Large intestine (tissue), 3 donors: Measurements from ENCODE around the gene CCDC185. TPM values are rescaled to one million over a fixed set of nuclear protein-coding genes. Genes with fewer than 3 reads are reported as not detected.

Source experiments
- DNase-seq, 2 donors: peaks; one replicate each; pipeline versions ENCODE4 v3.0.0 to v3.0.0-alpha.2; 2013
- H3K27ac ChIP-seq: one replicate; pipeline ENCODE4 v1.5.1; 2013; ENCODE audit warnings: low read length
- H3K27me3 ChIP-seq: 2 replicates; pipeline ENCODE4 v1.6.1; 2013; ENCODE audit warnings: low read length; ENCODE audit not compliant: control insufficient read depth, insufficient read depth
- H3K36me3 ChIP-seq: 2 replicates; pipeline ENCODE4 v1.6.1; 2013; ENCODE audit warnings: low read length; ENCODE audit not compliant: control insufficient read depth, insufficient read depth
- H3K4me1 ChIP-seq: one replicate; pipeline ENCODE4 v1.6.1; 2013; ENCODE audit warnings: low read length; ENCODE audit not compliant: control insufficient read depth, insufficient read depth
- H3K4me3 ChIP-seq: one replicate; pipeline ENCODE4 v1.5.1; 2013; ENCODE audit warnings: low read length
- H3K9me3 ChIP-seq: one replicate; pipeline ENCODE4 v1.6.1; 2013; ENCODE audit warnings: mild to moderate bottlenecking, low read depth, low read length, moderate library complexity; ENCODE audit not compliant: control insufficient read depth
- WGBS: methylation state at CpG from one replicate; pipeline ENCODE4 v1.1.5; 2013; ENCODE audit warnings: low lambda C conversion rate; ENCODE audit not compliant: insufficient coverage; 5-methylcytosine and 5-hydroxymethylcytosine counted together
- polyA plus RNA-seq: library from polyadenylated mRNA; unstranded; fragments of 120-200 nt; gene quantifications from one replicate; pipeline ENCODE4 v1.2.1, GENCODE V29; 2013

The CCDC185 gene
- polyA plus RNA-seq, 1 donor = not detected

DNA sequence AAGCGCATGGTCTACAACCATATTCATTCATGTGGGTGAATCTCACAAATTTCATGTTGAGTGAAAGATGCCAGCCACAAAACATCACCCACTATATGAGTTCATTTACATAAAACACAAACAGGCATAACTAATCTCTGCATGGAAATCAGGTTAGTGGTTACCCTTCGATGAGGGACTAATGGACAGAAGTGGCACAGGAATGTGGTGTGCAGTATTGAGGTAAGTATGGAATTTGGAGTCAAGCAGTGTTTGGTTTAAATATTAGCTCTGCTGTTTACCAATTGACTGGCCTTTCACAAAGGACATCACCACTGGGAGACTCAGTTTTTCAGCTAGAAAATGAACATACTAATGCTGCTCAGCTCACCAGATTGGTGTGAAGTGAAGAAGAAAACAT, 24.2 kb downstream of the CCDC185 start:
- Histone ChIP-seq H3K36me3 (no peaks in the 10 kb centered on the region), H3K4me3 (no peak overlapping the region), H3K27ac (no peak overlapping the region), H3K27me3 (peaks cover 6% of the 10 kb centered on the region), H3K4me1 (no peaks in the 10 kb centered on the region), H3K9me3 (no peaks in the 10 kb centered on the region)
- DNase-seq = no peak
- WGBS = no CpG with 5 or more reads among the region's 2 CpGs

DNA sequence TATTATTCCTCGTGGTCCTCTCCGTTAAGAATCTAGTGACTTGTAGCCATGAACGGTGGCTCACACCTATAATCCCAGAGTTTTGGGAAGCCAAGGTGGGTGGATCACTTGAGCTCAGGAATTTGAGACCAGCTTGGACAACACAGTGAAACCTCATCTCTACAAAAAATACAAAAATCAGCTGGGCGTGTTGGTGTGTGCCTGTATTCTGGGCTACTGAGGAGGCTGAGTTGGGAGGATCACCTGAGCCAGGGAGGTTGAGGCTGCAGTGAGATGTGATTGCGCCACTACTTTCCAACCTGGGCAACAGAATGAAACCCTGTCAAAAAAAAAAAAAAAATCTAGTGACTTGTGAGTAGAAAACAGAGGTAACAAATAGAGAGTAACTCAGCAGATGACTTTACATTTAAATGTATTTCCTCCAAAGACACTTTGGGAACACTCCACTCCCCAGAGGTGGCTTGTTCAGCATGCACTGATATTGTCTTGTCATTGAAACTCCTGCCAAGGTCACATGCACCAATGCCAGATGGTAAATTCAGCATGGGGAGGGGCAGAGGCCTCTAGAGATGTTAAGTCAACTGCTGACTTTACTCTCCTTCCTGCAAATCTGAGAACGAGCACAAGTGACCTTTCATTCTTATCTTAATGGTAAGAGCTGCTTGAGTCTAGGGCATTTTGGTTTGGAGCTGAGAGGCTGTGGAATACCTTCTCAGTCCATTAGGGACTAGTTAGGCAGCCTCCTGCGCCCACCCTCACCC, 24.9 kb downstream of the CCDC185 start:
- Histone ChIP-seq H3K27me3 (peaks cover 6% of the 10 kb centered on the region), H3K27ac (no peak overlapping the region), H3K4me1 (no peaks in the 10 kb centered on the region), H3K36me3 (no peaks in the 10 kb centered on the region), H3K9me3 (no peaks in the 10 kb centered on the region), H3K4me3 (no peak overlapping the region)
- WGBS = 64% methylated on average over 3 of the region's 7 CpGs
- no peak for DNase-seq

DNA sequence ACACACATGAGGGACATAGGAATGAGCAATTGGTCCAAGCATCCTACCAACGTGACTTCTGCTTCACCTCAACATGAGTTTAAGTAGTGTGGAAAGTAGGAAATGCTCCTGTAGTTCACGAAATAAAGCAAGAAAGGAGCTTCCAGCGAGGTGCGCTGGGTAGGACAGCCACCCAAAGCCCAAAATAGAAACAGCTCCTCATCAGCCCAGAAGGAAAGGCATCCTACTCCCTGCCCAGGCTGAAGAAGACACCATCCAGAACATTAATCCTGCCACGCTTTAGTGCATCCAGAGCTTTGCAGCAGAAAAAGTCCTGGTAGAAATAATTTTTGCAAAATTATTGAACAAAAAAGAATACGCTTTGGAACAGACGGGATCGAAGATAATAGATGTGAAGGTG, 25.9 kb downstream of the CCDC185 start:
- Histone ChIP-seq H3K4me1 (no peaks in the 10 kb centered on the region), H3K27me3 (peaks cover 6% of the 10 kb centered on the region), H3K9me3 (no peaks in the 10 kb centered on the region), H3K27ac (no peak overlapping the region), H3K36me3 (no peaks in the 10 kb centered on the region), H3K4me3 (no peak overlapping the region)
- WGBS = 97% methylated on average over 3 of the region's 8 CpGs
- DNase-seq = no peak

DNA sequence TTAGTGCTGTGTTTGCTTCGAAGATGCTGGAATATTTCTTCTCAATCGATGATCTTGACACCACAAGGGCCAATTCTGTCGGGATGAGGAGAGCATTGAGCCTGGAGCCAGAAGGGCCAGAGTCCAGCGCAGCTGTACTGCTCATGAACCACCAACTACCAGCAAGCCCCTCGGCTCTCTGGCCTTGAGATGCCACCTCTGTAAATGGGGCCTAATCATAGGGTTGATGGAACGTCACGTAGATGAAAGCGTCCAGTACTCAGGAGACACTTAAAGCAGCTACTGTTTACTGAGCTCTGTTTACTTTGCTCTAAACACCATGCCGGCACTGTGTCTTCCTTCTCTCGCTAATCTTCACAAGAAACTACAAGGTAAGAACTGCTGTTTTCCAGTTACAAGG, 26.3 kb downstream of the CCDC185 start:
- H3K36me3 ChIP-seq = no peaks in the 10 kb centered on the region
- peaks cover 6% of the 10 kb centered on the region for H3K27me3 ChIP-seq
- no peak overlapping the region for H3K4me3 ChIP-seq
- no peak for DNase-seq
- no peaks in the 10 kb centered on the region for H3K9me3 ChIP-seq
- H3K4me1 ChIP-seq = no peaks in the 10 kb centered on the region
- H3K27ac ChIP-seq = no peak overlapping the region
- no CpG with 5 or more reads among the region's 10 CpGs for WGBS

DNA sequence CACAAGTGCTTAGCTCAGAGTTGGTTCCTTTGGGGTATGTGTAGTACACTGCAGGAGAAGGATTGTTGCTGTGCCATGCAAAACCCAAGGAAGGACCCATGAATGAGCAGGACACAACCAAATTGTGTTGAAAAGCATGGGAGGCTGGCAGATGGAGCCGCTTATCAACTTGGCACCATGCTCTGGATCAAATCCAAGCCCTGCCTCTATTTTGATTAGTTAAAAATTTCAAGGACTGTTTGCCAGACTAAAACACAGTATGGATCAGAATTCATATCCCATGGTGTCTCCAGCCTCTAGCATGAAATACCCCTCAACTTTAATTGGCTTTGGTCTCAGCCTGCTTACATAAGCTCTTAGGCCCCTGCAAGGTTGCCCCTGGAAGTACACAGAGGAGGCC, 27.8 kb downstream of the CCDC185 start:
- Histone ChIP-seq H3K27ac (no peak overlapping the region), H3K4me3 (no peak overlapping the region), H3K9me3 (no peaks in the 10 kb centered on the region), H3K36me3 (no peaks in the 10 kb centered on the region), H3K27me3 (peaks cover 6% of the 10 kb centered on the region), H3K4me1 (no peaks in the 10 kb centered on the region)
- no CpG with 5 or more reads among the region's 1 CpG for WGBS
- no peak for DNase-seq

DNA sequence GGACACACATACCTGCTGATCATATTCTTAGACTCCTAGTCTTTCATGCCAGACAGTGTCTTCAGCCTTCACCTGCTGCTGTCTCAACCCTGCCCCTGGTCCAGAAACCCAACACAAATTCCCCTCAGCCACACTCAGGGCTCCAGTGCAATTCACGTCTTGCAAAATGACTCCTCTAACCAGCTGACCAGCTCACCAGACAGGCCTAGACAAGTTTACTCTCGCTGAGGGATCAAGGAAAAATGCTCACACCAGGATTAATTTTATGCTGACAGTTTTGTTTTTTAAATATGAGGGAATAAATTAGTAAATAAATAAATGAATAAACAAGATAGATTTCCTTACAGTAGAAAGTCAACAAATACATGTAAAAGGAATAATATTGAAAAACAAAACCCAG, 28.5 kb downstream of the CCDC185 start:
- Histone ChIP-seq H3K27me3 (peaks cover 6% of the 10 kb centered on the region), H3K27ac (no peak overlapping the region), H3K36me3 (no peaks in the 10 kb centered on the region), H3K9me3 (no peaks in the 10 kb centered on the region), H3K4me1 (no peaks in the 10 kb centered on the region), H3K4me3 (no peak overlapping the region)
- no CpG with 5 or more reads among the region's 2 CpGs for WGBS
- DNase-seq = no peak

DNA sequence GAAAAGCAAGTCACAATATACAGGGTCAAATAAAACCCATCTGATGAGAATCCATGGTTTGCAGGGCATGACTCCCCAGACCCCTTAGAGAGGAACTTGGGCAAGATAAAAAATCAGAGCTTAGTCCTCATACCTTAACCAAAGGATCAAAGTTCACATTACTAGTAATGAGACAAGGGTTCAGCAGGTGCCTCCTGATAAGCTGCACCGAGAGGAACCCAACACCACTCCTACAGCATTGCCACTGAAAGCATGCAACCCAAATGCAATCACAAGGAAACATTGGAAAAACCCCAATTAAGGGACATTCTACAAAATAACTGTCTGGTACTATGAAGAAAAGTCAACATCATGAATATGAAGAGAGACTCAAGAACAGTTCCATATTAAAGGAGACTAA, 29.7 kb downstream of the CCDC185 start:
- Histone ChIP-seq H3K4me1 (no peaks in the 10 kb centered on the region), H3K36me3 (no peaks in the 10 kb centered on the region), H3K4me3 (no peak overlapping the region), H3K27me3 (peaks cover 6% of the 10 kb centered on the region), H3K9me3 (no peaks in the 10 kb centered on the region), H3K27ac (no peak overlapping the region)
- WGBS = no CpG with 5 or more reads among the region's 1 CpG
- DNase-seq = no peak

DNA sequence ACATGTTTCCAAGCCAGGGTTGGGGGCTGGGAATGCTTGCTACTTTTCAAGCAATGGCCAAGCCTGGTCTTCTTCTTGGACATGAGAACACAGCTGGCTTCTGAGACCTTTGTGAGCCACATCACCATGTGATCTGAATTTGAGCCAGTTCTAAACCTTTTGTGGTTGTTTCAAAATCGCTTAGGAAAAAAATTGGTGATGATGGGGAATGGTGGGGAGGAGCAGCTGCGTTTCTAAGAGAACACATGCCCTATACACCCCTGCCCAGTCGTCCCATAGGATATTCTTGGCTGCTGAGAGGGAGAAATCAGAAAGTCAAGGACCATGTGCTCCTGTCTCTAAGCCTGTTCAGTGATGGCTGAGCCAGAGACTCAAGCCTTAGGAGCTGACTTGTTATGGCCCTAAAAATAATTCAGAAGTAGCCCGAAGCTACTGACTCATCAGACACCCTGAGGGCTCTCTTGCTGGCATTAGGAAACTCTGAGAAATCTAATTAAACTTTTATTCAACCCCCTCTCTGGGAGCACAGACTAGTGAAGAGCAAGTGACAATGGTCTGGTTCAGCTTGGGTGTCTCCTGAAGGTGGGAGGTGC, 30.5 kb downstream of the CCDC185 start:
- no peaks in the 10 kb centered on the region for H3K9me3 ChIP-seq
- H3K4me1 ChIP-seq = no peaks in the 10 kb centered on the region
- DNase-seq = no peak
- peaks cover 6% of the 10 kb centered on the region for H3K27me3 ChIP-seq
- no peaks in the 10 kb centered on the region for H3K36me3 ChIP-seq
- H3K4me3 ChIP-seq = no peak overlapping the region
- no peak overlapping the region for H3K27ac ChIP-seq
- no CpG with 5 or more reads among the region's 4 CpGs for WGBS

DNA sequence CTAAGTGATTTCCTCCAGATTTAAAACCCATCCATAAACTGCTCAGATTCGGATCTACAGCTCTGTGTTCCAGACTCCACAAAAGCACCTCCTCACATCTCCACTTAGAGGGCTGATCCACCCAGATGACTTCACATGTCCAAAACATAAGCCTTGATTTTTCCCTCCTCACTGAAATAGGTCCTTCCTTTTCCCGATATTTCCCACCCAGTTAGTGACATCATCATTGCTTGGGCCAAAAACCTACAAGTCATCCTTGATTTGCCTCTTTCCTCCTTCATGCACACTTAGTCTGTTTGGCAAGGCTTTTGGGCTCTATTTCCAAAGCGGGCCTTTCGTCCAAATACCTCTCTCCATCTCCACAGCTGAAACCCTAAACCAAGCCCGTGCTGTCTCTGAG, 32.3 kb downstream of the CCDC185 start:
- H3K4me3 ChIP-seq = no peak overlapping the region
- WGBS = 92% methylated on average over 2 of the region's 5 CpGs
- no peak for DNase-seq
- H3K9me3 ChIP-seq = no peaks in the 10 kb centered on the region
- H3K27ac ChIP-seq = no peak overlapping the region
- no peaks in the 10 kb centered on the region for H3K4me1 ChIP-seq
- H3K36me3 ChIP-seq = no peaks in the 10 kb centered on the region
- no peaks in the 10 kb centered on the region for H3K27me3 ChIP-seq

DNA sequence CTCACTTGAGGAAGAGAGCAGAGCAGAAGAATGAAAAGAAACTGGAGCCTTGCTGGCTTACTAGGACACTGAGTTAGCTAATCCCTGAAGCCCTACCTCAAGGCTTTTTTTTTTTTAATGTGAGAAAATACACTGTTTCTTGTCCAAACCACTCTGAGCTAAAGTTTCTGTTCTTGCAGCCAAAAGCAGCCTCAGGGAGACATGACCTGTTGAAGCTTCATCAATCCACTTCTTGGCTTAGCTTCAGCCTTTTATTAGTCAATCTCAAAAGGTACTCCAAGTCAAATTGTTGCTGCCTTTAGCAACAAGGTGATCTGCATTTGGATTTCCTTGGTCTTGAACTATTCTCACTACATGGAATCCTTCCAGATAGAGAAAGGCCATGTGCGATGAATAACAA, 33.7 kb downstream of the CCDC185 start:
- 100% methylated on average over 1 of the region's 1 CpG for WGBS
- no peaks in the 10 kb centered on the region for H3K36me3 ChIP-seq
- H3K27me3 ChIP-seq = no peaks in the 10 kb centered on the region
- no peak overlapping the region for H3K4me3 ChIP-seq
- no peaks in the 10 kb centered on the region for H3K9me3 ChIP-seq
- no peak for DNase-seq
- H3K4me1 ChIP-seq = no peaks in the 10 kb centered on the region
- H3K27ac ChIP-seq = no peak overlapping the region

DNA sequence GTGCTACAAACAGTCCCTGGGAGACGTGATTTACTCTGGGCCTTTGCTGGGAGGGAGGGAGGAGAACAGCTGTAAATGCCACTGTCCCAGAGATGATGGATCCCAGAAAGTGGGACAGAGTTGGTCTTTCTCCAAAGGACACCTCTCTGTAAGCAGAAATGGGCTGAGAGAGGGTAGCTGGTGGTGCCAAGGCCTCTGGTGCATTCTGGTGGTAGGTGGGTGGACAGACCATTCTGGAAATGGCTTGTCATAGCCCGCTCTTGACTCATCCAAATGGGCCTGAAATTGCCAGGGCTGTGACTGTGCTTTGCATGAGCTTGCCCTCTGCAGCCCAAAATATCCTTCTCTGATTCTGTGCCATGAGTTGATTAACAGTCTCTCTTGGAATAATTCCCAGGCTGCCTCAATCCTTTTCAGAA, 36.1 kb downstream of the CCDC185 start:
- H3K27me3 ChIP-seq = no peaks in the 10 kb centered on the region
- WGBS = no CpG with 5 or more reads among the region's 2 CpGs
- no peaks in the 10 kb centered on the region for H3K4me1 ChIP-seq
- DNase-seq = no peak
- no peaks in the 10 kb centered on the region for H3K36me3 ChIP-seq
- H3K27ac ChIP-seq = no peak overlapping the region
- H3K4me3 ChIP-seq = no peak overlapping the region
- no peaks in the 10 kb centered on the region for H3K9me3 ChIP-seq
